Aorta (tissue), 5 donors: ENCODE results near the gene ASPA. TPM values are rescaled to one million over a fixed set of nuclear protein-coding genes. Genes with fewer than 3 reads are reported as not detected.
"Not testable (repeated sequence)": the region's sequence is repeated elsewhere in the genome, so short reads cannot be mapped to it uniquely, and the experiment has no call there.

Experiments used
- ATAC-seq: fragments of 200-7000 bp; cut with Tn5 transposase; one replicate; pipeline ENCODE4 v1.9.1; 2022; ENCODE audit warnings: moderate library complexity; ENCODE audit not compliant: low FRiP score
- DNase-seq, 2 donors: peaks; one replicate each; pipeline ENCODE4 v3.0.0-alpha.2; 2020
- H3K27ac ChIP-seq, 2 donors: one replicate each; pipeline ENCODE4 v1.5.1; 2013; ENCODE audit warnings: low read length in 2 of 2, mild to moderate bottlenecking in 2 of 2, moderate library complexity in 2 of 2, control low read depth in 1 of 2, inconsistent platforms in 1 of 2, low read depth in 1 of 2
- H3K27me3 ChIP-seq, 2 donors: one replicate each; pipeline ENCODE4 v1.6.1; 2013; ENCODE audit warnings: control low read depth in 1 of 2, low read length in 1 of 2, mild to moderate bottlenecking in 1 of 2, moderate library complexity in 1 of 2; ENCODE audit not compliant: insufficient read depth in 2 of 2, control insufficient read depth in 1 of 2
- H3K36me3 ChIP-seq, 2 donors: one replicate each; pipeline ENCODE4 v1.6.1; 2013; ENCODE audit warnings: control low read depth in 1 of 2, low read length in 1 of 2, mild to moderate bottlenecking in 1 of 2; ENCODE audit not compliant: insufficient read depth in 2 of 2, control insufficient read depth in 1 of 2
- H3K4me1 ChIP-seq, 2 donors: one replicate each; pipeline ENCODE4 v1.6.1; 2013; ENCODE audit warnings: low read length in 2 of 2, control low read depth in 1 of 2, mild to moderate bottlenecking in 1 of 2, moderate library complexity in 1 of 2; ENCODE audit not compliant: insufficient read depth in 2 of 2, control insufficient read depth in 1 of 2
- H3K4me3 ChIP-seq, 2 donors: one replicate each; pipeline ENCODE4 v1.5.1; 2013; ENCODE audit warnings: low read length in 2 of 2, control low read depth in 1 of 2, mild to moderate bottlenecking in 1 of 2
- H3K9me3 ChIP-seq: one replicate; pipeline ENCODE4 v1.6.1; 2013; ENCODE audit warnings: mild to moderate bottlenecking, low read length; ENCODE audit not compliant: control insufficient read depth
- WGBS, 2 donors: extraction: QIAGEN DNeasy Blood & Tissue Kit; methylation state at CpG; one replicate each; pipeline ENCODE4 v1.1.7; 2013; 5-methylcytosine and 5-hydroxymethylcytosine counted together
- intact Hi-C, 2 donors: fragments of 100-400 bp; cut with DNase I; formaldehyde crosslinking; loops; one replicate each; pipeline versions ENCODE4 v1.14.2 to v1.15.0; 2022
- long read RNA-seq, 2 donors: library from polyadenylated mRNA; unstranded; transcript quantifications; one replicate each; pipeline ENCODE4 v2.0.0, GENCODE V29; 2020 to 2021
- polyA plus RNA-seq, 2 donors: library from polyadenylated mRNA; stranded (reverse); fragments of 200-250 nt; gene quantifications; one replicate each; pipeline ENCODE4 v1.2.3, GENCODE V29; 2013
- total RNA-seq, 2 donors: library from RNA; stranded (reverse); fragmentation: NEBNext Ultra II Directional; extraction: Animal tissue kit (Norgen Biotek cat#: 25700); gene quantifications; one replicate each; pipeline ENCODE4 v1.2.1, GENCODE V29; 2021
- donor health status: healthy with polysubstance abuse.
- donor health status: Bipolar disorder and iron deficiency.
- donor health status: DM: no; HTN: no; CAD: no.
- donor health status: DM: no; HTN: no; CAD: no.
- donor health status: DM: yes; HTN: yes; CAD: no.

Gene ASPA
- total RNA-seq (1 to 10 TPM; 3.2 to 6.6 TPM), polyA plus RNA-seq (1 to 10 TPM in 1 of 2 donors, under 1 TPM in 1; 0.10 to 4.5 TPM)
- long read RNA-seq, donor 1, full-length matches to known transcripts = 2 of 2 reads
- long read RNA-seq, donor 1, partial matches to known transcripts = 0 of 2 reads
- long read RNA-seq, donor 1, other reads (novel, unspliced or antisense) = 0 of 2 reads
- long read RNA-seq, donor 2, partial matches to known transcripts = 0 of 1 reads
- long read RNA-seq, donor 2, other reads (novel, unspliced or antisense) = 1 of 1 reads

- ATAC-seq = peak; percentile 49
- no peaks in the 10 kb centered on the region for H3K9me3 ChIP-seq
- H3K27me3 ChIP-seq = no peaks in the 10 kb centered on the region
- H3K4me1 ChIP-seq = no peaks in the 10 kb centered on the region
- DNase-seq = no peak
- 39 to 45% methylated on average over 7 of the region's 7 CpGs for WGBS, 2 donors
- no peaks in the 10 kb centered on the region for H3K36me3 ChIP-seq
- no peak within 1 kb of the TSS for H3K4me3 ChIP-seq
- intact Hi-C loops = no loop called here
- no peak within 1 kb of the TSS for H3K27ac ChIP-seq
Measured at GRCh38 chr17:3475812-3476610, at the start of gene ASPA. Gene ASPA (plus strand): TSS chr17:3475997. CDS start chr17:3476160, 163 bp downstream.

GRCh38 chr17:3433215-3433614 lies 42.6 kb upstream of the ASPA start:
- ATAC-seq, H3K4me1 ChIP-seq, H3K4me3 ChIP-seq, H3K27ac ChIP-seq, intact Hi-C loops, H3K9me3 ChIP-seq, H3K27me3 ChIP-seq, H3K36me3 ChIP-seq: not testable (repeated sequence)
- peak in 1 of 2 donors; percentile 60 for DNase-seq
- 32 to 34% methylated on average over 7 of the region's 7 CpGs for WGBS, 2 donors

GRCh38 chr17:3433741-3434140 lies 42.1 kb upstream of the ASPA start, which contains the start of gene OR1E2:
Gene OR1E2 (minus strand): TSS chr17:3433841. CDS start chr17:3433841, 0 bp downstream.
- ATAC-seq (no peak), DNase-seq (no peak)
- Histone ChIP-seq H3K4me1 (no peaks in the 10 kb centered on the region), H3K36me3 (no peaks in the 10 kb centered on the region), H3K27ac (no peak within 1 kb of the TSS), H3K27me3 (no peaks in the 10 kb centered on the region), H3K4me3 (no peak within 1 kb of the TSS), H3K9me3 (peaks cover 3% of the 10 kb centered on the region)
- intact Hi-C loops = no loop called here
- WGBS, 2 donors = 71 to 72% methylated on average over 3 of the region's 3 CpGs

DNA sequence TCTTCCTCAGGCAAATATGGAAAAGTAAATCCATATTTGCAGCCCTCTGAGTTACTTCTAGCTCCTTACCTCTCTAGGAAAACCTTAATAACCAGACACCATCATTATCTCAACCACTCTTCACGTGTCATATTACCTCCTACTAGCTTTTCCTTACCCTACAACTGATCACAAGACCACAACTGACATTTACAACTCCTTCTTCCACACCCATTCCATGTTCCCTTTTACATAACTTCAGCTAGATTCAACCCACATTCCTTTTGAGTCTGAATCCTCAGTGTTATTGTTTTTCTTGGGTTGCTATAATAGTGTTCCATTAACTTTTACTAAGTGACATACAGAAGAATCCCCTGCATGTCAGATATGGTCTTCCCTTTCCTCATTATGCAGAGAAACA lies 37.4 kb upstream of the ASPA start:
- Histone ChIP-seq H3K9me3 (peaks cover 2% of the 10 kb centered on the region), H3K4me1 (no peaks in the 10 kb centered on the region), H3K27me3 (no peaks in the 10 kb centered on the region), H3K36me3 (no peaks in the 10 kb centered on the region), H3K27ac (no peak overlapping the region), H3K4me3 (no peak overlapping the region)
- intact Hi-C loops = no loop called here
- ATAC-seq (no peak), DNase-seq (no peak)
- WGBS, 2 donors = 54 to 77% methylated on average over 1 of the region's 1 CpG

DNA sequence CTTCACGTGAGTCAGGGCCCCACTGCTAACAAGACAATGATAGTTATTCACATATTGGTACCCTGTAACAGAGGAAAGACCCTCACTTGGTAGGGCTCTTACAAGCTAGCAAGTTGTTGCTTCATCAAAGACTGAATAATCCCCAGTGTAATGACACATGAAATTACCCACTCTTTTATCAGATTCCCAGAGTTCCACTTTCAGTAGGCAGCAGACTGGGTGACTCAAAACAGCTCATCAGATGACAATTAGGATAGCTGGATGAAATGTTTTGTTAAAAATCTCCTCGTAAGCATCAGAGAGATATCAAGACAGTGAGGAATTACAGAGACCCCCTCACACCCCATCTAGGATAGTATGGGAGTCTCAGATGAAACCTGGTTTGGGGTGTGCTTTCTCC lies 35.3 kb upstream of the ASPA start:
- DNase-seq (no peak), ATAC-seq (no peak)
- Histone ChIP-seq H3K27me3 (no peaks in the 10 kb centered on the region), H3K36me3 (no peaks in the 10 kb centered on the region), H3K4me1 (no peaks in the 10 kb centered on the region), H3K9me3 (peaks cover 2% of the 10 kb centered on the region), H3K27ac (no peak overlapping the region), H3K4me3 (no peak overlapping the region)
- intact Hi-C loops = no loop called here
- 56 to 61% methylated on average over 2 of the region's 2 CpGs for WGBS, 2 donors

DNA sequence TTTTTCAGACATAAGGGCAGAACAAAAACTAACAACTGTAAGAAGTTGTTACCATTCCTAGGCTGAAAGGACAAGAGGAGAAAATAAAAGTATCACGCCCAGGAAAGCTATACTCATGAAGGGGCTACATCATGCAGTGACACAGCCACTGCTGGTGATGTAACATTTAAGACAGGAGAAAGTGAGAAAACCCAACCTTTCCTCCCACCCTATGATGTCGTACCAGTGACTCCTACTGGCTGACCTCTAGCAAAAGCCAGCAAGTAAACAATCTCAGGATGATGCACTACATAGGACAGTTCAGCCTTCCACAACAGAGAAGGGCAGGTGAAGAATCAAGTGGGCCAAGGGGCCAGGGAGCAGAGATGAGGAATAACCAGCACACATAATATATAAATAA lies 28.2 kb upstream of the ASPA start:
- Histone ChIP-seq H3K4me1 (no peaks in the 10 kb centered on the region), H3K36me3 (no peaks in the 10 kb centered on the region), H3K4me3 (no peak overlapping the region), H3K9me3 (no peaks in the 10 kb centered on the region), H3K27me3 (no peaks in the 10 kb centered on the region), H3K27ac (no peak overlapping the region)
- DNase-seq = no peak
- WGBS, 2 donors = 43 to 52% methylated on average over 2 of the region's 2 CpGs
- intact Hi-C loops = no loop called here
- no peak for ATAC-seq

- H3K27ac ChIP-seq = no peak overlapping the region
- no peaks in the 10 kb centered on the region for H3K27me3 ChIP-seq
- ATAC-seq (no peak), DNase-seq (no peak)
- intact Hi-C loops = no loop called here
- no peak overlapping the region for H3K4me3 ChIP-seq
- H3K9me3 ChIP-seq = no peaks in the 10 kb centered on the region
- no peaks in the 10 kb centered on the region for H3K4me1 ChIP-seq
- WGBS, 2 donors = 45 to 49% methylated on average over 2 of the region's 2 CpGs
- H3K36me3 ChIP-seq = no peaks in the 10 kb centered on the region
Measured at GRCh38 chr17:3448059-3448665, 27.6 kb upstream of the ASPA start.

GRCh38 chr17:3466355-3466754 lies 9.4 kb upstream of the ASPA start:
- 57 to 61% methylated on average over 1 of the region's 1 CpG for WGBS, 2 donors
- H3K36me3 ChIP-seq, DNase-seq, H3K9me3 ChIP-seq, H3K27ac ChIP-seq, H3K27me3 ChIP-seq, H3K4me3 ChIP-seq, H3K4me1 ChIP-seq, ATAC-seq, intact Hi-C loops: not testable (repeated sequence)
